ENCODE measurements around the gene NDUFAF8.

DNA sequence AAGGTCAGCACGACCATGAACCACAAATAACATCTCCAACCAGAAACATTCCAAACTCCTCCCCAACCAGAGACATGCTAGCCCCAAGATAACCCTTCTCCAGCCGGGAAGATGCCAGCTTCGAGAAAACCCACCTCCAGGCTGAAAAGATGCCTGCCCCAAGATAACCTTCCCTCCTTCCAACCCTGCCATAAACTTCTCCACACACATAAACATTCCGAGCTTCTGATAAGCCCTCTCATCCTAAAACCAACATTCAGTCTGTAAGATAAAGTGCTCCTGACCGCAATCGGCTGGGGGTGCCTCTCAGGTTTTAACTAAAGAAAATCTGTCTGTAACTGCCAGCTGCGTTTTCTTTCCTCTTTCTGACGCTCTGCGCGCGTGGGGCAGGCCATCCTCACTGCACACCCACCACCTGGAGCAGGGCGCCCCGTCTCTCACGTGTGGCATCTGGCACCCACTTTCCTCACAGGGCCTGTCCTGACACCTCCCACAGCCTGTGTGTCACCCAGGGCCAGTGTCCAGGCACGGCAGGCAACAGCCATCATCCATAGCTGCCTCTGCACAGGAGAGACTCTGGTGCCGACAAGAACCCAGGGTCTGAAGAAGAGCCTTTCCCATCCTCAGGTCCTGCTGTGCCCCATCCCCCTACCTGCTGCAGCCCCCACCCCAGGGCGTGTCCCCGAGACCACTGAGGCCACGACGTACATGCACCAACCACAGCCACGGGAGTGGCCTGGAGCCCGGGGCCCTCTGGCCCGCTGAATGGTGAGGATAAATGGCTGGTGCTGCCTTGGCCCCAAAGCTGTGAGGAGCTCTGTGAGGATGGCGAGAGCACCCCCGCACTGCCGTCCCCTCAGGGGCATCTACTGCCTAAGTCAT is 3.9 kb upstream of the NDUFAF8 start:
- TF ChIP-seq, protein P1, sequence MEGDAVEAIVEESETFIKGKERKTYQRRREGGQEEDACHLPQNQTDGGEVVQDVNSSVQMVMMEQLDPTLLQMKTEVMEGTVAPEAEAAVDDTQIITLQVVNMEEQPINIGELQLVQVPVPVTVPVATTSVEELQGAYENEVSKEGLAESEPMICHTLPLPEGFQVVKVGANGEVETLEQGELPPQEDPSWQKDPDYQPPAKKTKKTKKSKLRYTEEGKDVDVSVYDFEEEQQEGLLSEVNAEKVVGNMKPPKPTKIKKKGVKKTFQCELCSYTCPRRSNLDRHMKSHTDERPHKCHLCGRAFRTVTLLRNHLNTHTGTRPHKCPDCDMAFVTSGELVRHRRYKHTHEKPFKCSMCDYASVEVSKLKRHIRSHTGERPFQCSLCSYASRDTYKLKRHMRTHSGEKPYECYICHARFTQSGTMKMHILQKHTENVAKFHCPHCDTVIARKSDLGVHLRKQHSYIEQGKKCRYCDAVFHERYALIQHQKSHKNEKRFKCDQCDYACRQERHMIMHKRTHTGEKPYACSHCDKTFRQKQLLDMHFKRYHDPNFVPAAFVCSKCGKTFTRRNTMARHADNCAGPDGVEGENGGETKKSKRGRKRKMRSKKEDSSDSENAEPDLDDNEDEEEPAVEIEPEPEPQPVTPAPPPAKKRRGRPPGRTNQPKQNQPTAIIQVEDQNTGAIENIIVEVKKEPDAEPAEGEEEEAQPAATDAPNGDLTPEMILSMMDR (IDR thresholded peaks at IDR 0.05), result no peak
- TF ChIP-seq POLR2A (IDR thresholded peaks at IDR 0.05), result no peak

Data from uterus (tissue), 2 donors.